Measurements from ENCODE around the gene KIF7.

KIF7 gene

DNA sequence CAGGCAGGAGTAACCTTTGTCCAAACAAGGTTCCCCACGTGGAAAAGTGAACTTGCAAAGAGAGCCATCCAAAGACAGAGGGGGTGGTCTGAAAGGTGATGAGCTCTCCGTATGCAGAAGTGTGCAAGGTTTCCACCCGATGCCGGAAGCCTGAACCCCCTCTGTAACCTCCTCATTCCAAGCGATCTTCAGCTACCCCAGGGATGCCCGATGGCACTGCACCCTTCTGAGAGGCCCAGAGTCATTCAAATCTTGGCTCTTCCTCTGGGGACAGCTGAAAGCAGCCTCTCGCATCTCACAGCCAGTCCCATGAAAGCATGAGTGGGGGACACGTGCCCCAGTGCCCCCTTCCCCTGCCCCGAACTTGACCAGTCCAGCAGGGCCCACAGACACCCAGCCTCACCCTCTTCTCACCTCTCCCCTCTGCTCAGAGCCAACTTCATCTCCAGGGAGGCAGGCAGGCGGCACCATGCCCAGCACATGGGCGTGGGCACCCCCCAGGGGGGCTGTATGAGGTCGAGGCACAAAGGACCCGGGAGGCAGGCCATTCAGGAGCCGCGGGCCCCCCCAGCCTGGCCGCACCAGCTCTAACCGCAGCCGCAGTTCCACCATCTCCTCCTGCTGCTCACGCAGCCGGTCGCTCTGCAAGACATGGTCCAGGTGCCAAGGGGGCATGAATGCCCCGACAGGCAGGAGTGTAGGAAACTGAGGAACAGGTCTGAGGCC is 8.7 kb downstream of the KIF7 start:
- no peak for DNase-seq

DNA sequence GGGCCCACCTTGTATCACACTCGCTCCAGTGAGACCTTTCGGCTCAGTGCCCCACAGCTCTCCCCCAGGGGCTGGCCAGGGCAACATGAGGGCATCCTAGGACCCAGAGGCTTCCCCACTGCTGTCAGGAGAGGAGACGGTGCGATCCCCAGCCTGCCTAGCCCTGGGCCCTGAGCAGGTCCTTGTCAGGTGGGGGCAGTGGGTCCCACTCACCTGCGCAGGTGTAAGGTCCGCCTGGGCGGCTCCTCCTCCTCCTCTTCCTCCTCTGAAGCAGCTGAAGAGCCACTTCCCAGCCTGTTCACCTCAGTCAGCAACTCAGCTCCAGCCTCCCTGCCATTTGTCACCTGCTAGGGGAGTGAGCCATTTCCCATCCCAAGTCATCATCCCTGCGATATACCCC is 9.6 kb downstream of the KIF7 start:
- DNase-seq = no peak

DNA sequence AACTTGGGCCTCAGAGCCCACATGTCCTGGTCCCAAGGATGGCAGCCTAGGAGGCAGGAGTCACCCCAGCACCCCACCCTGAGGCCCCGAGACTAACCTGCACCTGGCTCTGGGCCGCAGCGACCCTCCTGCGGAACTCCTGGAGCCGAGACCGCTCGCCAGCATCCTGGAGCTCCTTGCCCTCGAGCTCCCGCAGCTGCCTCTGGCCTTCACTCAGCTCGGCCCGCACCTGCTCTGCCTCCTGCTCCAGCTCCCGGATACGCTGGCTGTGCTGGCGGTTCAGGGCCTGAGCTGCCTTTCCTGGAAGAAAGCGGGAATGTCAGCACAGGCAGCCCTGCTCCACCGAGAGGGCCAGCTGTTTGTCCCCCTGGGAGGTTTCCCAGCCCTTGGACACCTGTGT is 13.2 kb downstream of the KIF7 start:
- DNase-seq = no peak

GRCh38 chr15:89641053-89641452 is 14.2 kb downstream of the KIF7 start:
- no peak for DNase-seq

- no peak for DNase-seq
Measured at GRCh38 chr15:89640245-89640644, 15.0 kb downstream of the KIF7 start.

- DNase-seq = no peak
Measured at GRCh38 chr15:89633585-89633984, 21.7 kb downstream of the KIF7 start.

DNA sequence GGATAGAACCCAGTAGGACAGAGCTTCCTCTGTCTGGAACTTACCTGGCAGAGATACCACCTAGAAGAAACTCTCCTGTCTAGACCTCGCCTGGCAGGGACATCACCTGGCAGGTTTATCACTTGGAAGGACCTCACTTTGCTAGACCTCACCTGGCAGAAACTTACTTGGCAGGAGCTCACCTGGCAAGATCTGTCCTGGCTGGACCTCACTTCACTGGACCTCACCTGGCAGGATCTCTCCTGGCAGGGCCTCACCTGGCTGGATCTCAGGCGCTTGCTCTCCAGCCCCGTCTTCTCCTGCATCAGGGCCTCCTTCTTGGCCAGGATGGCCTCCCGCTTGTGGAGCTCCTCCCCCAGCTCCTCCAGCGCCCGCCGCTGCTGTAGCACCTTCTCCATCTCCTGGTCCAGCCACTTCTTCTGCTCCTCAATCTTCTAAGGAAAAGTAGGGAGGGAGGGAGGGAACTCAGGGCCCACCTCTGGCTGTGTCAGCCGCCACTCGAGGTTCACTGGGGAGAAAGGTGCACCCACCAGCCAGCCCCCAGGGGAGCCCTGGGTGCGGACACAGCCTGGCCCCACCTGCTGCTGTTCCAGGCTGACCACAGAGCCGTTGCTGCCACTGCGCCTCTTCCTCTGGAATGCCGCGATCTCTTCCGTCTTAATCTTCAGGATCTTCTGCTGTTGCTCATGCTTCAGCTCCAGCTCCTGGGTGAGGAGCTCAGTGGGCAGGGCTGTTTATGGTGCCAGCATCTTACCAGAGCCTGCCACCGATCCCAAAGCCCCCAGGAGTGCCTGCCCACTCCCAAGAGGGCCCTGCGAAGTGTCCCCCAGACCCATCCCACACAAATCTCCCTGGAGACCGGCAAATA is 22.5 kb downstream of the KIF7 start:
- no peak for DNase-seq

DNA sequence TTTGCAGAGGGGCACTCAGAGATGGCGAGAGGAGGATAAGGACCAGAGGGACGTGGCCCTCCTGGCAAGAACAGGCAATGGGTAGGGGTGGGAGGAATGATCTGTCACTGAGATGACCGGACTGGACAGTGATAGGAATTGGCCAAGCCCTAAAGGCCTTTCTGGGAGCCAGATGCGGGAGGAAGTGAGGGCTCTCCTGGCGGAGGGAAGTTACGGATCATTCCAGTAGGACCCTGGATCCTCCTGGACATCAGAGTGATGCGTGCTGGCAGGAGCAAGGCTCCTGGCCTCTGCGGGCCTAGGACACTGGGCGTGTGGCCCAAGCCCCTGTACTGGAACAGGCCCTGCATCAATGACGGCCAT is 23.4 kb downstream of the KIF7 start:
- no peak for DNase-seq

- DNase-seq = no peak
Measured at GRCh38 chr15:89630974-89631901, 24.0 kb downstream of the KIF7 start.

GRCh38 chr15:89630260-89630659 is 25.0 kb downstream of the KIF7 start:
- DNase-seq = no peak

DNA sequence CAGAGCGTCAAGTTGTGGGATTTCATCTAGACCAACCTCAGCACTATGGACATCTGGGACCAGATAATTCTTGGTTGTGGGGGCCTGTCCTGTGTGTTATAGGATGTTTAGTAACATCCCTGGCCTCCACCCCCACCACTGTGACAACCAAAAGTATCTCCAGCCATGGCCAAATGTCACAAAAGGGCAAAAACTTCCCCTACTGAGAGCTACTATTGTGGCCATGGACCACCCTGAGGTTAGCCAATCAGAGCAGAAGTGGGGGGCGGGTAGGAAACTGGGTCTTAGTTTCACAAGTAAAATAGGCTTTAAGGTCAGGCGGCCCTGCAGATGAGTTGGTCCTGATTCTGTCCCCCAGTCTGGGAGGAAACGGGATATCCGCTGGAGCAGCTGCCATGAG is 25.4 kb downstream of the KIF7 start:
- DNase-seq = no peak

- no peak for DNase-seq
Measured at GRCh38 chr15:89628806-89629715, 26.2 kb downstream of the KIF7 start.

DNA sequence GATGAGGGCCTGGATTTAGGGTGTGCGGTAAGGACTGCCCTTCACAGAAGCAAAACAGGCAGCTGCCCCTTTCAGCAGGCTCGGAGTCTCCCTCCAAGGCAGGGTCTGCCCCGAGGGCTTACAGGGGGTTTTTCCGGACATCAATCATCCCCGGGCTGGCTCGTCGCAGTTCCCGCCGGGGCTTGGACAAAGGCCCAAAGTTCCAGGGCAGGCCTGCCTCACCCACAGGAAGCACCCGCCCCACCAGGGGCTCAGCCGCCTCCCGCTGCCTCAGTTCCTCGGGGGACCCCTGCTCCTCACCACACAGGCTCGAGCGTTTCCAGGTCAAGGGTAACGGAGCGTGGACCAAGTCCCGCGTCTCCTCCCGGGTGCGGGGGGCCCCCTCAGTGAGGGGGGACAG is 27.0 kb downstream of the KIF7 start:
- DNase-seq = no peak

DNA sequence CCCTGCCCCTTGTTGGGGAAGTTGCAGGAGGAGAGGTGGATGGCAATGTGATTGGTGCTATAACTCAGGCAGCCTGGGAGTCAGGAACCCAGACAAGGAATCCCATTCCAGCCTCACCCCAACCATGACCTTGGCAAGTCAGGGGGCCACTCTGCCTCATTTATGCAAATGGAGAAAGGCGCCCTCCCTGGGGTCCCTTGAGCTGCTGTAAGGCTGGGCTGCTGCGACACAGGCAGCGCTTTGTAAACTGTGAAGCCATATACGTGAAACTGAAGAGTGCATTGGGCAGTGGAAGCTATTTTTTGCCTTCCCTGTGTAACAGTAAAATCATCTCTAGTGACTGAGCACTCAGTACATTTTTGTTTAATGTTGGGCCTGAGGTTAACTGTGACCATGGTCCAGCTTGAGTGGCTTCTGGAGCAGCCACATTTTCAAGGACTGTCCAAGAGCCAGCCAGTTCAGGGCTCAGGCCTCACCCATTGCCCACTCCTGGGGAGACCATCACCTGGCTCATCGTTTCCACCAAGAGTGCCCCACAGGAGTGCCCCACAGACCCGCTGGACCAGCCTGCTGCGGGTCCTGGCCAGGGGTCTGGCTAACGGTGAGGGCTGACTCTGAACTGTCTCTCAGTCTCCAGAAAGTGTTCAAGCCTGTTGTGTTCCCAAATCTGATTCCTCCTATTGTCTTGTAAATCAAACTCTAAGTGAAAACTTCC is 27.9 kb downstream of the KIF7 start:
- no peak for DNase-seq

DNA sequence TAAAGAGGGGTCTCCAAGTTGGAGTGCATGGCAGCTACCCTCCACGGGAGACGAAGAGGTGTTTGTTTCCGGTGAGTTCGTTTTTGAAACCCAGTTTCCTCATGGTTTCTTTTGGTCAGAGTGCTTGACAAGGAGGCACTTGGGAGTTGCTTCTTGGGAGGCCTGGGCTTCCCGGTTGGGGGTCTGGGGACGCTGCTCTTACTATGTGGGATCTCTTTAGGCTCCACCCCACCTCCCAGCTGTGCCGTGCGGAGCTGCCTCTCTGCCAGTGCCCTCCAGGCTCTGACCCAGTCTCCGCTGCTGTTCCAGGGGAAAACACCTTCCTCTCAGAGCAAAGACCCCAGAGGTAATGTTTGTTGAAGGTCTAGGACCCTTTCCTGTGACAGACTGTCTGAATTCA is 29.6 kb downstream of the KIF7 start:
- DNase-seq = no peak

DNA sequence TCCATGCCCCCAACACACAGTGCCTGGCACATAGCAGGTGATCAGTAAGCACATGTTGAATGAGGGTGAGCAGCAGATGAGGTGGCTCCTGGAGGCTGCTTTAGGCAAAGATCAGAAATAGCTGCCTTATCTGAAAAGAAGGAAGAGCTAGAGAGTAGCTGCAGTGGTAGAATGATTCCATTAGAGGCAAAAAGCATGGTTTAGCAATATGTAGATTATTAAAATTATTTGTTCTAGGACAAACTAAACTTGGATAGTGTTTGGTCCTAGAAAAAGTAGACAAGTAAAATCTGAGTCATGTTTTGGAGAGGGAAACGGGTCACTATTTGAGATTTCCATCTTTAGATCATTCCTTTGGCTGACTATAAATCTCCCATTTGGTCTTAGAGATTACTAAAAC is 32.1 kb downstream of the KIF7 start:
- DNase-seq = no peak

DNA sequence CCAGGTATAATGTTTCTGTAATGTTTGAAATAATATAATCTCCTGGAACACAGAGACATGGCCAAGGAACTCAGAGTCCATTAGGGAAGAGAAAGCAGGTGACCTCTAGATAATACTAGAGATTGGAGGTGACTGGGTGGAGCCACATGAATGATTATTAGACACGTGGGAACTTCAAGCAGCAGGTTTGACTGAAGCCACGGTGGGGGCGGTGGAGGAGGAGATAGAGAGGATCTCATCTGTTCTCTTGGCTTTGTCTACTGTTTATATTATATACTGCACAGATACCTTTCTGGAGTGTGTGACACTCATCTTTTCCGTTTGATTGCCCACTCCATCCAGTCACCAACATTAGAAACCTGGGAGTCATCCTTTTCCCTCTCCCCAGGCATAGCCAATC is 33.7 kb downstream of the KIF7 start:
- DNase-seq = no peak

- no peak for DNase-seq
Measured at GRCh38 chr15:89616228-89616627, 39.0 kb downstream of the KIF7 start.

DNA sequence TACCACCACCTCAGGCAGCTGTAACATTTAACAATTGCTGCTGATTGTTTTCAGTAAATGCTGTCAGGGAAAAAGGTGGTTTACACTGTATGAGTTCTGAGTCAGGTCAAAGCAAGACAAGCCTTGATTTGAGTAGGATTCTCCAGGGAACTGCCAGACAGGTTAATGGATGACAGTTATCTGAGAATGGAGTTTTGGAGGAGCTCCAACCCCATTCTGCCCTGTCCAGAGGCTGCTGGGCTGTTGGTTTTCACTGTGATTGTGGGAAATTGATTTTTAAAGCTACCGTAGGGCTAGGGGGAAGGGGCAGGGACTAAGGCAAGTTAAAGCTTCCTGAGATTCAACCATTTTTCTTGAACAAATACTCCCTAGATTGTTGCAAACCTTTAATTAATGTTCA is 40.1 kb downstream of the KIF7 start:
- DNase-seq = no peak

DNA sequence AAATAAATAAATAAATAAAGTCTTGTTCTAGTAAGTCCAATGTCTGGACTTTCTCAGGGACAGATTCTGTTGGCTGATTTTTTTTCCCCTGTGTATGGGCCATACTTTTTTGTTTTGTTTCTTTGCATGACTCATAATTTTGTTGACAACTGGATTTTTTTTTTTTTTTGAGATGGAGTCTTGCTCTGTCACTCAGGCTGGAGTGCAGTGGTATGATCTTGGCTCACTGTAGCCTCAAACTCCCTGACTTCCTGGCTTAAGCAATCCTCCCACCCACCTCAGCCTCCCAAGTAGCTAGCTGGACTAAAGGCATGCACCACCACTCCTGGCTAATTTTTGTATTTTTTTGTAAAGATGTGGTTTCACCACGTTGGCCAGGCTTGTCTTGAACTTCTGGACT is 41.1 kb downstream of the KIF7 start:
- DNase-seq = no peak

GRCh38 chr15:89613031-89613430 is 42.2 kb downstream of the KIF7 start:
- DNase-seq = no peak

DNA sequence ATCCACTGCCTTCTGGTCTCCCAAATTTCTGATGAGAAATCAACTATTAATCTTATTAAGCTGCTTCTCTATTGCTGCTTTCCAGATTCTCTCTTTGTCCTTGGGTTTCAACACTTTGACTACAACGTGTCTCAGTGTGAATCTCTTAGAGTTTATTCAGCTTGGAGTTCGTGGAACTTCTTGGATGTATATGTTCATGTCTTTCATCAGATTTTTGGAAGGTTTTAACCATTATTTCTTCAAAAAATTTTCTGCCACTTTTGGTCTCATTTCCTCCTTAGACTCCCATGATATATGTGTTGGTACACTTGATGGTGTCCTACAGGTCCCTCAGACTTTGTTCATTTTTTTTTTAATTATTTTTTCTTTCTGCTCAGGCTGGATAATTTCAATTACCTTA is 44.0 kb downstream of the KIF7 start:
- no peak for DNase-seq
